DOHH2 (cell line): ENCODE results near the gene HHLA2.

ENCODE experiments used
- CTCF ChIP-seq: fragments of 200-600 bp; sonication (generic); IDR thresholded peaks from one replicate; pipeline ENCODE4 v1.5.1; 2014; ENCODE audit warnings: antibody characterized with exemption, mild to moderate bottlenecking, low read depth, low read length; ENCODE audit not compliant: poor library complexity, severe bottlenecking
- EZH2phosphoT487 ChIP-seq: fragments of 200-600 bp; sonication (generic); IDR thresholded peaks from 2 replicates; pipeline ENCODE4 v1.6.1; 2017; ENCODE audit warnings: borderline replicate concordance, mild to moderate bottlenecking, antibody characterized with exemption, low read length, moderate library complexity, mixed read lengths

GRCh38 chr3:108250626-108251025 is 45.7 kb upstream of the HHLA2 start:
- TF ChIP-seq CTCF: no peak
- TF ChIP-seq EZH2phosphoT487: no peak
